Endothelial cell of umbilical vein (primary cell): ENCODE data around the gene ATF1. TPM values are rescaled to one million over a fixed set of nuclear protein-coding genes. Genes with fewer than 3 reads are reported as not detected.

Experiments used
- BruUV-seq: library from RNA; stranded (reverse); fragments of 400-500 nt; replicated peaks from 2 replicates; lab custom pipeline; 2021; lab: Mats Ljungman, UMichigan
- CTCF ChIA-PET: fragments of 300-600, 350-600 bp; sonication (Branson Sonifier 250); formaldehyde crosslinking; loops from one replicate; lab custom pipeline; 2021; ENCODE audit warnings: antibody characterized with exemption, inconsistent platforms; lab: Charles Lee
- POLR2A ChIA-PET: fragments of 300-600, 350-600 bp; sonication (Branson Sonifier 250); formaldehyde crosslinking; loops from one replicate; lab custom pipeline; 2021; ENCODE audit warnings: antibody characterized with exemption, inconsistent platforms; lab: Charles Lee
- DNase-seq: peaks from one replicate; pipeline ENCODE4 v3.0.0-alpha.2; 2011; ENCODE audit warnings: low read depth, low spot score
- FAIRE-seq: peaks from 2 replicates; lab custom pipeline; 2011; peaks lifted over from hg19 to GRCh38; lab: Jason Lieb, UNC
- H2AFZ ChIP-seq: 2 replicates; pipeline ENCODE4 v1.6.0; 2012; ENCODE audit warnings: low read depth, low read length, control low read depth, inconsistent platforms
- H3K27ac ChIP-seq: 2 replicates; pipeline ENCODE4 v1.5.1; 2011; ENCODE audit warnings: low read depth, mild to moderate bottlenecking, control low read depth, low read length, moderate library complexity; ENCODE audit not compliant: insufficient read depth
- H3K27me3 ChIP-seq, 2 experiments: 2 replicates each; pipeline versions ENCODE4 v1.6.0 to v1.6.1; 2011; ENCODE audit warnings: low read length in 2 of 2, mixed read lengths in 1 of 2; ENCODE audit not compliant: control insufficient read depth in 2 of 2, insufficient read depth in 2 of 2
- H3K36me3 ChIP-seq, 2 experiments: 2 replicates in 1 of 2; 3 replicates in 1 of 2; pipeline ENCODE4 v1.5.1; 2011; ENCODE audit warnings: low read length in 2 of 2, mild to moderate bottlenecking in 1 of 2, moderate library complexity in 1 of 2; ENCODE audit not compliant: control insufficient read depth in 2 of 2, insufficient read depth in 2 of 2; ENCODE audit errors: extremely low read depth in 1 of 2
- H3K4me1 ChIP-seq: 3 replicates; pipeline ENCODE4 v1.5.1; 2011; ENCODE audit warnings: mild to moderate bottlenecking, low read length; ENCODE audit not compliant: control insufficient read depth, insufficient read depth; ENCODE audit errors: extremely low read depth
- H3K4me2 ChIP-seq: 2 replicates; pipeline ENCODE4 v1.6.1; 2011; ENCODE audit warnings: low read length, control low read depth, mixed read lengths; ENCODE audit not compliant: insufficient read depth
- H3K4me3 ChIP-seq, 3 experiments: fragments of 200-600 bp in 1 of 3; sonication (generic), shearing (Covaris generic) in 1 of 3; replicated peaks in 1 of 3; 2 replicates each; pipeline ENCODE4 v1.5.1; 2011 to 2016; ENCODE audit warnings: control low read depth in 3 of 3, low read length in 3 of 3, mild to moderate bottlenecking in 2 of 3, inconsistent platforms in 1 of 3, low read depth in 1 of 3, moderate library complexity in 1 of 3; ENCODE audit not compliant: insufficient read depth in 1 of 3
- H3K79me2 ChIP-seq: 2 replicates; pipeline ENCODE4 v1.6.0; 2012; ENCODE audit warnings: low read length, inconsistent platforms; ENCODE audit not compliant: control insufficient read depth, insufficient read depth
- H3K9ac ChIP-seq: replicated peaks from 2 replicates; pipeline ENCODE3; 2011; ENCODE audit warnings: low read length, control low read depth; ENCODE audit not compliant: insufficient read depth; ENCODE audit errors: extremely low read depth
- H3K9me1 ChIP-seq: replicated peaks from 3 replicates; pipeline ENCODE4 v1.6.0; 2011; ENCODE audit warnings: mild to moderate bottlenecking, low read length; ENCODE audit not compliant: control insufficient read depth, insufficient read depth; ENCODE audit errors: extremely low read depth
- H3K9me3 ChIP-seq: replicated peaks from 2 replicates; pipeline ENCODE4 v1.5.1; 2012; ENCODE audit warnings: low read length, inconsistent platforms; ENCODE audit not compliant: control insufficient read depth, insufficient read depth
- H4K20me1 ChIP-seq: replicated peaks from 2 replicates; pipeline ENCODE3; 2011; ENCODE audit warnings: mild to moderate bottlenecking, low read length; ENCODE audit not compliant: control insufficient read depth, insufficient read depth; ENCODE audit errors: extremely low read depth
- CTCF ChIP-seq, 2 donors: IDR thresholded peaks; 1 replicate in 1 of 2; 2 replicates in 1 of 2; pipeline ENCODE4 v1.5.1; 2011; ENCODE audit warnings: low read length in 2 of 2, mild to moderate bottlenecking in 2 of 2, moderate library complexity in 2 of 2, control low read depth in 1 of 2, inconsistent platforms in 1 of 2, low read depth in 1 of 2; ENCODE audit not compliant: insufficient read depth in 1 of 2; ENCODE audit errors: extremely low read depth in 1 of 2
- EZH2 ChIP-seq: IDR thresholded peaks from 2 replicates; pipeline ENCODE4 v1.6.1; 2012; ENCODE audit warnings: borderline replicate concordance, low read depth, mild to moderate bottlenecking, moderate library complexity, low read length, inconsistent platforms; ENCODE audit not compliant: severe bottlenecking
- FOS ChIP-seq: IDR thresholded peaks from 2 replicates; pipeline ENCODE4 v1.6.1; 2011; ENCODE audit warnings: mild to moderate bottlenecking, low read length, moderate library complexity, borderline replicate concordance; ENCODE audit not compliant: insufficient read depth
- GATA2 ChIP-seq: IDR thresholded peaks from 2 replicates; pipeline ENCODE4 v1.7.0; 2011; ENCODE audit warnings: low read depth, mild to moderate bottlenecking, moderate library complexity, mixed read lengths, low read length; ENCODE audit not compliant: insufficient read length, insufficient read depth
- JUN ChIP-seq: IDR thresholded peaks from 2 replicates; pipeline ENCODE4 v1.6.1; 2011; ENCODE audit warnings: borderline replicate concordance, low read depth; ENCODE audit not compliant: insufficient read length, insufficient read depth
- MAX ChIP-seq: IDR thresholded peaks from 2 replicates; pipeline ENCODE4 v1.6.1; 2011; ENCODE audit not compliant: insufficient read depth, insufficient read length
- MYC ChIP-seq: IDR thresholded peaks from one replicate; pipeline ENCODE4 v1.6.1; 2011; ENCODE audit warnings: mild to moderate bottlenecking, low read depth, low read length
- POLR2A ChIP-seq: IDR thresholded peaks from 2 replicates; pipeline ENCODE4 v1.6.1; 2012; ENCODE audit warnings: low read depth, mild to moderate bottlenecking, control low read depth, low read length
- POLR2AphosphoS5 ChIP-seq: IDR thresholded peaks from 2 replicates; pipeline ENCODE4 v1.6.1; 2012; ENCODE audit warnings: low read depth, mild to moderate bottlenecking, control low read depth, low read length, moderate library complexity; ENCODE audit not compliant: insufficient read depth
- dilution Hi-C: fragments of 300-500 bp; cut with MboI; formaldehyde crosslinking; loops from one replicate; pipeline ENCODE4 v1.15.0; 2019; ENCODE audit warnings: low sequenced_read_pairs; ENCODE audit not compliant: extremely low pct_ligation_motif_present
- intact Hi-C: fragments of 100-400 bp; cut with micrococcal nuclease; formaldehyde crosslinking; loops from one replicate; pipeline ENCODE4 v1.10.0; 2022
- polyA plus RNA-seq, 4 experiments: library from polyadenylated mRNA; depleted of rRNA in 3 of 4; stranded (reverse) in 3 of 4; unstranded in 1 of 4; fragments of >200 nt; gene quantifications; 2 replicates each; pipeline versions ENCODE4 v1.2.1 to v1.2.3, GENCODE V29; 2011 to 2012; ENCODE audit warnings: missing spikeins in 1 of 4
- total RNA-seq: library from RNA; stranded (reverse); gene quantifications from 2 replicates; pipeline ENCODE4 v1.2.3, GENCODE V29; 2021

ATF1 gene
- total and polyA plus RNA-seq, 2 donors (not counting 3 experiments of a cell fraction or from before 2014, with no cell fraction given), result 14.5 to 26.7 TPM

GRCh38 chr12:50828121-50828520, 64.2 kb downstream of the ATF1 start:
- DNase-seq (no peak), FAIRE-seq (no peak)
- dilution Hi-C loops (no loop called here), intact Hi-C loops (loop anchor here (5.0 kb wide), 1 partner anchor 254 kb away; the partner anchor contains the start of gene CSRNP2)
- Histone ChIP-seq H3K4me3 (no peak overlapping the region), H3K27ac (no peak overlapping the region), H3K9me3 (no peaks in the 10 kb centered on the region), H3K79me2 (no peaks in the 10 kb centered on the region), H3K4me2 (no peak overlapping the region), H3K27me3 (peaks cover 0 to 3% of the 10 kb centered on the region in 2 experiments), H2AFZ (no peak overlapping the region), H3K9me1 (no peaks in the 10 kb centered on the region), H4K20me1 (no peaks in the 10 kb centered on the region), H3K9ac (no peak overlapping the region), H3K36me3 (no peaks in the 10 kb centered on the region), H3K4me1 (no peaks in the 10 kb centered on the region)
- CTCF ChIA-PET, result interaction anchor here (0.6 to 6.9 kb wide), 2 partner anchors 25 to 159 kb away, joined by 3 to 299 read pairs; no protein-coding TSS in a partner anchor
- POLR2A ChIA-PET, result no interaction called here
- TF ChIP-seq JUN (no peak), GATA2 (no peak), EZH2 (no peak), MAX (no peak), FOS (no peak), MYC (no peak), CTCF (IDR thresholded peaks at IDR 0.05; ENCODE audit: extremely low read depth in 1 of 2, insufficient read depth in 1 of 2, low read depth in 1 of 2, low read length in 2 of 2) (no peak), POLR2A (no peak), POLR2AphosphoS5 (no peak)
- BruUV-seq, result no TSS peak
